A549 (cell line): ENCODE measurements around the gene FAM78B. TPM values are rescaled to one million over a fixed set of nuclear protein-coding genes. Genes with fewer than 3 reads are reported as not detected.

ENCODE experiments used
- ATAC-seq, 2 experiments: fragments of 200-7000 bp in 1 of 2; fragments of >200 bp in 1 of 2; cut with Nextera tagmentation in 1 of 2; cut with Tn5 transposase in 1 of 2; 3 replicates each; pipeline versions ENCODE4 v1.8.0 to v1.9.1; 2018 to 2020; ENCODE audit warnings: mild to moderate bottlenecking in 1 of 2, moderate library complexity in 1 of 2
- CTCF ChIA-PET: fragments of 300-600 bp; sonication (Branson Sonifier 250); formaldehyde crosslinking; extraction: SDS; loops from one replicate; lab custom pipeline; 2021; ENCODE audit warnings: antibody characterized with exemption, inconsistent platforms; lab: Yijun Ruan, JAX
- POLR2A ChIA-PET: fragments of 350-600 bp; formaldehyde crosslinking; extraction: SDS; loops from one replicate; lab custom pipeline; 2021; ENCODE audit warnings: antibody characterized with exemption, inconsistent platforms; lab: Yijun Ruan, JAX
- DNase-seq, 2 experiments: peaks; one replicate each; pipeline versions ENCODE4 v3.0.0 to v3.0.0-alpha.2; 2011 to 2016; ENCODE audit warnings: low read depth in 1 of 2, low spot score in 1 of 2
- FAIRE-seq: peaks from 2 replicates; lab custom pipeline; 2011; peaks lifted over from hg19 to GRCh38; lab: Jason Lieb, UNC
- H3K27ac ChIP-seq, 2 experiments: fragments of >200 bp; sonication (Bioruptor Twin); formaldehyde crosslinking; 3 replicates each; pipeline ENCODE4 v1.5.1; 2016 to 2017
- H3K4me1 ChIP-seq: fragments of >200 bp; sonication (Bioruptor Twin); formaldehyde crosslinking; 3 replicates; pipeline ENCODE4 v1.6.1; 2016
- H3K4me2 ChIP-seq: fragments of >200 bp; sonication (Bioruptor Twin); formaldehyde crosslinking; 3 replicates; pipeline ENCODE4 v1.6.1; 2016
- H3K4me3 ChIP-seq: fragments of >200 bp; sonication (Bioruptor Twin); formaldehyde crosslinking; 3 replicates; pipeline ENCODE4 v1.5.1; 2016
- H3K9me3 ChIP-seq: fragments of >200 bp; sonication (Bioruptor Twin); formaldehyde crosslinking; 3 replicates; pipeline ENCODE4 v1.6.1; 2016
- ATOH8 ChIP-seq: fragments of 250-450 bp; sonication (Bioruptor Pico); IDR thresholded peaks from 2 replicates; pipeline ENCODE4 v1.5.0; 2020; ENCODE audit warnings: low read depth, mild to moderate bottlenecking, moderate library complexity
- BCL3 ChIP-seq: fragments of >200 bp; sonication (Bioruptor Twin); formaldehyde crosslinking; IDR thresholded peaks from 3 replicates; pipeline ENCODE4 v1.6.1; 2016
- BHLHE40 ChIP-seq: IDR thresholded peaks from 2 replicates; pipeline ENCODE4 v1.6.1; 2012; ENCODE audit warnings: low read depth, low read length, inconsistent platforms
- CHD2 ChIP-seq: fragments of 150-350 bp; IDR thresholded peaks from 2 replicates; pipeline ENCODE4 v1.6.1; 2014; ENCODE audit warnings: low read length; ENCODE audit not compliant: partially characterized antibody
- CTCF ChIP-seq: fragments of >200 bp; sonication (Bioruptor Twin); formaldehyde crosslinking; IDR thresholded peaks from 3 replicates; pipeline ENCODE4 v1.5.1; 2016
- EHMT2 ChIP-seq: fragments of 200-600 bp; sonication (generic); IDR thresholded peaks from 2 replicates; pipeline ENCODE4 v1.6.1; 2016; ENCODE audit warnings: antibody characterized with exemption, low read depth, mild to moderate bottlenecking, moderate library complexity
- EP300 ChIP-seq, 2 experiments: fragments of >200 bp; sonication (Bioruptor Twin); formaldehyde crosslinking; IDR thresholded peaks; 2 replicates in 1 of 2; 3 replicates in 1 of 2; pipeline ENCODE4 v1.6.1; 2016 to 2017
- ESRRA ChIP-seq: fragments of 150-350 bp; IDR thresholded peaks from 2 replicates; pipeline ENCODE4 v1.6.1; 2014; ENCODE audit warnings: mild to moderate bottlenecking, low read length, borderline replicate concordance
- FOSB ChIP-seq: fragments of 250-450 bp; sonication (Bioruptor Pico); IDR thresholded peaks from 2 replicates; pipeline ENCODE4 v1.5.0; 2020; ENCODE audit warnings: mild to moderate bottlenecking, moderate library complexity
- FOSL2 ChIP-seq, 2 experiments: fragments of 450-650 bp in 1 of 2; fragments of >200 bp in 1 of 2; sonication (Bioruptor Twin) in 1 of 2; formaldehyde crosslinking; IDR thresholded peaks; 2 replicates each; pipeline versions ENCODE4 v1.5.0 to v1.6.1; 2016 to 2020; ENCODE audit warnings: mild to moderate bottlenecking in 1 of 2, moderate library complexity in 1 of 2
- GATA3 ChIP-seq: IDR thresholded peaks from 2 replicates; pipeline ENCODE4 v1.6.1; 2012; ENCODE audit warnings: borderline replicate concordance
- HEYL ChIP-seq: fragments of 250-450 bp; sonication (Bioruptor Pico); IDR thresholded peaks from 2 replicates; pipeline ENCODE4 v1.8.0; 2021; ENCODE audit warnings: mild to moderate bottlenecking, moderate library complexity
- KDM1A ChIP-seq: fragments of 200-600 bp; sonication (generic); IDR thresholded peaks from 2 replicates; pipeline ENCODE4 v1.6.1; 2016; ENCODE audit warnings: low read depth, mild to moderate bottlenecking
- KDM5A ChIP-seq: fragments of 200-600 bp; sonication (generic); IDR thresholded peaks from 2 replicates; pipeline ENCODE4 v1.6.1; 2016; ENCODE audit warnings: antibody characterized with exemption, mild to moderate bottlenecking
- MAFK ChIP-seq: fragments of 450-650 bp; IDR thresholded peaks from 2 replicates; pipeline ENCODE4 v1.6.1; 2014; ENCODE audit not compliant: partially characterized antibody
- NPAS2 ChIP-seq: fragments of 250-450 bp; sonication (Bioruptor Pico); IDR thresholded peaks from 2 replicates; pipeline ENCODE4 v1.8.0; 2022; ENCODE audit warnings: mild to moderate bottlenecking, moderate library complexity, borderline replicate concordance
- POLR2A ChIP-seq: IDR thresholded peaks from 2 replicates; pipeline ENCODE4 v1.6.1; 2012; ENCODE audit warnings: mild to moderate bottlenecking, low read length
- POLR2AphosphoS2 ChIP-seq: conservative IDR thresholded peaks from 2 replicates; pipeline ENCODE4 v1.6.1; 2012; ENCODE audit warnings: low read length, improper control_type of control experiment, inconsistent platforms
- RARB ChIP-seq: fragments of 250-450 bp; sonication (Bioruptor Pico); IDR thresholded peaks from 2 replicates; pipeline ENCODE4 v1.8.0; 2021; ENCODE audit warnings: mild to moderate bottlenecking, moderate library complexity
- RNF2 ChIP-seq: fragments of 200-600 bp; sonication (generic); IDR thresholded peaks from 2 replicates; pipeline ENCODE4 v1.6.1; 2016; ENCODE audit warnings: low read depth, mild to moderate bottlenecking, antibody characterized with exemption, moderate library complexity, borderline replicate concordance
- TP53 ChIP-seq: fragments of 250-450 bp; sonication (Bioruptor Pico); IDR thresholded peaks from 2 replicates; pipeline ENCODE4 v1.5.0; 2021; ENCODE audit warnings: mild to moderate bottlenecking, moderate library complexity
- USF2 ChIP-seq: fragments of 450-650 bp; IDR thresholded peaks from 2 replicates; pipeline ENCODE4 v1.6.1; 2014; ENCODE audit warnings: antibody characterized with exemption
- ZC3H11A ChIP-seq: fragments of 450-650 bp; IDR thresholded peaks from 2 replicates; pipeline ENCODE4 v1.6.1; 2014; ENCODE audit warnings: antibody characterized with exemption, mild to moderate bottlenecking
- ZFP36 ChIP-seq: fragments of 450-650 bp; IDR thresholded peaks from 2 replicates; pipeline ENCODE4 v1.6.1; 2014; ENCODE audit warnings: borderline replicate concordance; ENCODE audit not compliant: partially characterized antibody
- ZNF302 ChIP-seq: fragments of 250-450 bp; sonication (Bioruptor Pico); IDR thresholded peaks from 2 replicates; pipeline ENCODE4 v1.9.0; 2021; ENCODE audit warnings: inconsistent platforms, mild to moderate bottlenecking, moderate library complexity
- WGBS: methylation state at CpG from one replicate; pipeline ENCODE4 v1.1.6; 2017; ENCODE audit errors: missing lambda C conversion rate; 5-methylcytosine and 5-hydroxymethylcytosine counted together
- polyA plus RNA-seq, 4 experiments: library from polyadenylated mRNA; depleted of rRNA in 3 of 4; stranded (reverse); fragments of >200 nt; fragmentation: RNase III in 1 of 4; extraction: RNeasy Plus Mini Kit Qiagen cat#74134 plus additional on column Dnase treatment in 1 of 4; gene quantifications; 2 replicates in 3 of 4; 3 replicates in 1 of 4; pipeline ENCODE4 v1.2.3, GENCODE V29; 2011 to 2017

Gene FAM78B
- polyA plus RNA-seq, 2 of the 4 experiments (the other 2 are of a cell fraction): 0.13 to 0.34 TPM

- H3K4me1 ChIP-seq: no peaks in the 10 kb centered on the region
- no peak overlapping the region for H3K4me3 ChIP-seq
- POLR2A ChIA-PET: no interaction called here
- TF ChIP-seq BHLHE40 (no peak), EHMT2 (no peak), ZC3H11A (no peak), ESRRA (no peak), ZFP36 (no peak), HEYL (CRISPR knock-in tag) (no peak), RNF2 (no peak), KDM1A (no peak), RARB (CRISPR knock-in tag) (no peak), USF2 (no peak)
- TF ChIP-seq, all 56 proteins: peak for 0
- FAIRE-seq (no peak), ATAC-seq (no peak), DNase-seq (no peak)
- no peak overlapping the region for H3K27ac ChIP-seq
- no peak overlapping the region for H3K4me2 ChIP-seq
- CTCF ChIA-PET: interaction anchor here (1.2 to 1.5 kb wide), 2 partner anchors 14 to 53 kb away, joined by 3 to 4 read pairs; no protein-coding TSS in a partner anchor
- WGBS: 4% methylated on average over 3 of the region's 3 CpGs
- no peaks in the 10 kb centered on the region for H3K9me3 ChIP-seq
These were observed 55.4 kb downstream of the FAM78B start for GRCh38 chr1:166111430-166111829.

- no peaks in the 10 kb centered on the region for H3K4me1 ChIP-seq
- H3K4me3 ChIP-seq: no peak overlapping the region
- TF ChIP-seq CTCF: no peak
- no peak for TF ChIP-seq EP300 (IDR thresholded peaks at IDR 0.05)
- no peak for TF ChIP-seq ZNF302
- no peak for TF ChIP-seq ATOH8
- no peak for TF ChIP-seq KDM5A
- TF ChIP-seq BCL3: no peak
- TF ChIP-seq CHD2: no peak
- no peak for TF ChIP-seq FOSB (CRISPR knock-in tag)
- TF ChIP-seq GATA3: no peak
- TF ChIP-seq TP53 (CRISPR knock-in tag): no peak
- no peak for TF ChIP-seq NPAS2 (CRISPR knock-in tag)
- TF ChIP-seq RNF2: no peak
- TF ChIP-seq POLR2AphosphoS2: no peak
- TF ChIP-seq ESRRA: no peak
- no peak for TF ChIP-seq FOSL2 (IDR thresholded peaks at IDR 0.05)
- no peak for TF ChIP-seq FOSL2 (CRISPR knock-in tag; IDR thresholded peaks at IDR 0.05)
- no peak for TF ChIP-seq MAFK
- TF ChIP-seq POLR2A: no peak
- ChIA-PET CTCF (interaction anchor here (1.4 kb wide), 1 partner anchor 57 kb away, joined by 3 read pairs; no protein-coding TSS in a partner anchor), POLR2A (no interaction called here)
- H3K9me3 ChIP-seq: no peaks in the 10 kb centered on the region
- ATAC-seq (no peak), FAIRE-seq (no peak), DNase-seq (no peak)
- 10% methylated on average over 4 of the region's 4 CpGs for WGBS
- no peak overlapping the region for H3K27ac ChIP-seq
- no peak overlapping the region for H3K4me2 ChIP-seq
These were observed 76.6 kb downstream of the FAM78B start for GRCh38 chr1:166090244-166090643.
